ENCODE measurements around the gene CCDC187.

GRCh38 chr9:136273244-136273865, 30.5 kb downstream of the CCDC187 start:
- TF ChIP-seq CTCF (IDR thresholded peaks at IDR 0.05) (no peak), POLR2A (IDR thresholded peaks at IDR 0.05) (no peak)

All from right lobe of liver (tissue), 4 donors.